DND-41 (cell line): ENCODE measurements around the gene DUOXA2.

Experiments
- ATAC-seq: fragments of 200-7000 bp; cut with Tn5 transposase; 3 replicates; pipeline ENCODE4 v1.9.1; 2021; ENCODE audit warnings: low read depth; ENCODE audit not compliant: insufficient read depth
- DNase-seq: peaks from one replicate; pipeline ENCODE4 v3.0.0-alpha.2; 2020
- H2AFZ ChIP-seq: 2 replicates; pipeline ENCODE4 v1.6.0; 2012; ENCODE audit warnings: low read depth, low read length
- H3K27ac ChIP-seq: 2 replicates; pipeline ENCODE4 v1.5.1; 2012; ENCODE audit warnings: low read length, inconsistent platforms
- H3K27me3 ChIP-seq: fragments of 200-600 bp; sonication (generic); 2 replicates; pipeline ENCODE4 v1.6.0; 2012; ENCODE audit warnings: low read length, mild to moderate bottlenecking, inconsistent platforms; ENCODE audit not compliant: insufficient read depth, poor library complexity
- H3K36me3 ChIP-seq: 2 replicates; pipeline ENCODE4 v1.5.1; 2012; ENCODE audit warnings: low read length, inconsistent platforms; ENCODE audit not compliant: insufficient read depth
- H3K4me1 ChIP-seq: 2 replicates; pipeline ENCODE4 v1.5.1; 2012; ENCODE audit warnings: mild to moderate bottlenecking, low read length; ENCODE audit not compliant: insufficient read depth
- H3K4me2 ChIP-seq: 2 replicates; pipeline ENCODE4 v1.6.0; 2012; ENCODE audit warnings: mild to moderate bottlenecking, moderate library complexity, low read length, inconsistent platforms; ENCODE audit not compliant: insufficient read depth
- H3K4me3 ChIP-seq, 2 experiments: fragments of 200-600 bp in 1 of 2; shearing (Covaris generic) in 1 of 2; 2 replicates each; pipeline ENCODE4 v1.5.1; 2012 to 2016; ENCODE audit warnings: inconsistent platforms in 2 of 2, low read length in 2 of 2, mild to moderate bottlenecking in 2 of 2, low read depth in 1 of 2, moderate library complexity in 1 of 2
- H3K79me2 ChIP-seq: 2 replicates; pipeline ENCODE4 v1.6.0; 2012; ENCODE audit warnings: low read length, inconsistent platforms; ENCODE audit not compliant: insufficient read depth
- H3K9ac ChIP-seq: 2 replicates; pipeline ENCODE4 v1.6.0; 2012; ENCODE audit warnings: low read depth, mild to moderate bottlenecking, inconsistent platforms, low read length, moderate library complexity
- H3K9me3 ChIP-seq: 2 replicates; pipeline ENCODE4 v1.5.1; 2012; ENCODE audit warnings: low read length, moderate library complexity, mild to moderate bottlenecking, inconsistent platforms; ENCODE audit not compliant: insufficient read depth, severe bottlenecking
- H4K20me1 ChIP-seq: 2 replicates; pipeline ENCODE4 v1.6.0; 2012; ENCODE audit warnings: low read length; ENCODE audit not compliant: insufficient read depth
- CTCF ChIP-seq: IDR thresholded peaks from 2 replicates; pipeline ENCODE4 v1.5.1; 2012; ENCODE audit warnings: borderline replicate concordance, low read length, moderate library complexity, mild to moderate bottlenecking; ENCODE audit not compliant: poor library complexity, severe bottlenecking; ENCODE audit errors: extremely low read depth
- EZH2 ChIP-seq: IDR thresholded peaks from 3 replicates; pipeline ENCODE4 v1.6.1; 2012; ENCODE audit warnings: borderline replicate concordance, low read depth, mild to moderate bottlenecking, moderate library complexity, low read length, inconsistent platforms; ENCODE audit not compliant: severe bottlenecking

The DUOXA2 gene

GRCh38 chr15:45093013-45093412 lies 21.1 kb upstream of the DUOXA2 start:
- ATAC-seq: no peak
- Histone ChIP-seq H3K79me2 (no peaks in the 10 kb centered on the region), H3K4me3 (no peak overlapping the region), H3K4me1 (no peaks in the 10 kb centered on the region), H3K9ac (no peak overlapping the region), H3K36me3 (no peaks in the 10 kb centered on the region), H3K27me3 (peaks cover 12% of the 10 kb centered on the region), H3K4me2 (no peak overlapping the region), H3K27ac (no peak overlapping the region), H4K20me1 (no peaks in the 10 kb centered on the region), H2AFZ (no peak overlapping the region), H3K9me3 (no peaks in the 10 kb centered on the region)
- no peak for DNase-seq
- TF ChIP-seq CTCF: no peak
- no peak for TF ChIP-seq EZH2

- Histone ChIP-seq H3K9me3 (no peaks in the 10 kb centered on the region), H3K27me3 (peaks cover 12% of the 10 kb centered on the region), H3K9ac (no peak overlapping the region), H3K4me3 (no peak overlapping the region), H3K36me3 (no peaks in the 10 kb centered on the region), H4K20me1 (no peaks in the 10 kb centered on the region), H3K27ac (no peak overlapping the region), H2AFZ (no peak overlapping the region), H3K4me2 (no peak overlapping the region), H3K79me2 (no peaks in the 10 kb centered on the region), H3K4me1 (no peaks in the 10 kb centered on the region)
- ATAC-seq: no peak
- TF ChIP-seq CTCF (no peak), EZH2 (no peak)
- no peak for DNase-seq
Observed at GRCh38 chr15:45093622-45094357, 20.3 kb upstream of the DUOXA2 start.

GRCh38 chr15:45094358-45094730 lies 19.8 kb upstream of the DUOXA2 start:
- ATAC-seq: no peak

More at GRCh38 chr15:45094358-45094730, 19.8 kb upstream of the DUOXA2 start:
- Histone ChIP-seq H3K27me3 (peaks cover 9% of the 10 kb centered on the region), H3K27ac (no peak overlapping the region), H2AFZ (no peak overlapping the region), H3K9ac (no peak overlapping the region), H4K20me1 (no peaks in the 10 kb centered on the region), H3K9me3 (no peaks in the 10 kb centered on the region), H3K4me2 (no peak overlapping the region), H3K4me1 (no peaks in the 10 kb centered on the region), H3K79me2 (no peaks in the 10 kb centered on the region), H3K4me3 (no peak overlapping the region), H3K36me3 (no peaks in the 10 kb centered on the region)
- DNase-seq: no peak
- TF ChIP-seq CTCF (no peak), EZH2 (no peak)
